Gastroesophageal sphincter (tissue), 2 donors: ENCODE data around the gene ZNF485.

ENCODE experiments used
- POLR2A ChIP-seq, 2 donors: fragments of 450-650 bp; IDR thresholded peaks; one replicate each; pipeline ENCODE4 v1.6.1; 2017; ENCODE audit warnings: antibody characterized with exemption in 2 of 2, mild to moderate bottlenecking in 2 of 2, moderate library complexity in 1 of 2
- POLR2AphosphoS5 ChIP-seq: sonication (generic); formaldehyde crosslinking; IDR thresholded peaks from one replicate; pipeline ENCODE4 v1.6.1; 2017; ENCODE audit warnings: antibody characterized with exemption

- TF ChIP-seq POLR2AphosphoS5: no peak
- TF ChIP-seq POLR2A (IDR thresholded peaks at IDR 0.05): no peak
These were observed 41.8 kb downstream of the ZNF485 start for GRCh38 chr10:43648095-43648397.
